Right renal cortex interstitium (tissue), 3 donors: ENCODE results near the gene DALRD3. TPM values are rescaled to one million over a fixed set of nuclear protein-coding genes. Genes with fewer than 3 reads are reported as not detected.

ENCODE experiments used
- DNase-seq, 3 donors: peaks; one replicate each; pipeline ENCODE4 v3.0.0-alpha.2; 2013; ENCODE audit warnings: low read depth in 3 of 3, low spot score in 2 of 3
- polyA plus RNA-seq, 3 donors: library from polyadenylated mRNA; unstranded; fragments of 120-200 nt; gene quantifications; one replicate each; pipeline ENCODE4 v1.2.1, GENCODE V29; 2013; ENCODE audit not compliant: insufficient read length in 3 of 3

The DALRD3 gene, protein sequence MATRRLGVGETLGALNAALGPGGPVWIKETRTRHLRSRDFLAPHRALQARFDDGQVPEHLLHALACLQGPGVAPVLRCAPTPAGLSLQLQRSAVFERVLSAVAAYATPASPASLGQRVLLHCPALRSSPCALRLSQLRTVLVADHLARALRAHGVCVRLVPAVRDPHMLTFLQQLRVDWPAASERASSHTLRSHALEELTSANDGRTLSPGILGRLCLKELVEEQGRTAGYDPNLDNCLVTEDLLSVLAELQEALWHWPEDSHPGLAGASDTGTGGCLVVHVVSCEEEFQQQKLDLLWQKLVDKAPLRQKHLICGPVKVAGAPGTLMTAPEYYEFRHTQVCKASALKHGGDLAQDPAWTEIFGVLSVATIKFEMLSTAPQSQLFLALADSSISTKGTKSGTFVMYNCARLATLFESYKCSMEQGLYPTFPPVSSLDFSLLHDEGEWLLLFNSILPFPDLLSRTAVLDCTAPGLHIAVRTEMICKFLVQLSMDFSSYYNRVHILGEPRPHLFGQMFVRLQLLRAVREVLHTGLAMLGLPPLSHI
- polyA plus RNA-seq, result 10 to 100 TPM; 76.4 to 85.5 (median 80.5) TPM

DNA sequence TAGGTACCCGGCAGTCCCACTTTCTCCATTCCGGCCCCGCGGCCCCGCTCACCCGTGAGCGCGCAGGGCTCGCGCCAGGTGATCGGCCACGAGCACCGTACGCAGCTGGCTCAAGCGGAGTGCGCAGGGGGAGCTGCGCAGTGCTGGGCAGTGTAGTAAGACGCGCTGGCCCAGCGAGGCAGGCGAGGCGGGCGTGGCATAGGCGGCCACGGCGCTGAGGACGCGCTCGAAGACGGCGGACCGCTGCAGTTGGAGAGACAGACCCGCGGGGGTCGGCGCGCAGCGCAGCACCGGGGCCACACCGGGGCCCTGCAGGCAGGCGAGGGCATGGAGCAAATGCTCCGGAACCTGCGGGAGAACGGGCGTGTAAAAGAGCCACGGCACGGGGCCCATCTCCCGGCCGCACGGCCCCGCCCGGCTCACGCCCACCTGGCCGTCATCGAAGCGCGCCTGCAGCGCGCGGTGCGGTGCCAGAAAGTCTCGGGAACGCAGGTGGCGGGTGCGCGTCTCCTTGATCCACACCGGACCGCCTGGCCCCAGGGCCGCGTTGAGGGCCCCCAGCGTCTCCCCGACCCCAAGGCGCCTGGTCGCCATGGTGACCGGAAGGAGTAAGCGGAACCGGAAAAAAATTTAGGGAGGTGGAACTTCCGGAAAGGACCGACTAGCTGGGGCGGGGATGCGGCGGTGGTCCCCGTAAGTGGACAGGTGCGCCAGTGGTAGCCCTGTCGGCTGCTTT, at the start of gene DALRD3:
Gene DALRD3, minus strand, starts transcription at position 610 of the 736 bp plus-strand sequence. Its CDS starts 16 bp downstream, at position 594.
- DNase-seq, result no peak

DNA sequence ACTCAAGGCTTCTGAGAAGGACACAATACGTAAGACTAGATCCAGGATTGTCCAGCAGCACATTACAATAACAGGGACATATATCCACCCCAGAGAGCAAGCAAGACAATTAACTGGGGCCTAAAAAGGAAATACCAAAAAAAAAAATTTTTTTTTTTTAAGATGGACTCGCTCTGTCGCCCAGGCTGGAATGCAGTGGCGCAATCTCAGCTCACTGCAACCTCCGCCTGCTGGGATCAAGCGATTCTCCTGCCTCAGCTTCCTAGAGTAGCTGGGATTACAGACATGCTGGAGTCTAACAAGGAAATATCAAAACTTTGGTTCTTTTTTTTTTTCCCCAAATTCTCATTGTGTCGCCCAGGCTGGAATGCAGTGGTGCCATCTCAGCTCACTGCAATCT, 39.6 kb upstream of the DALRD3 start:
- DNase-seq, result no peak

DNA sequence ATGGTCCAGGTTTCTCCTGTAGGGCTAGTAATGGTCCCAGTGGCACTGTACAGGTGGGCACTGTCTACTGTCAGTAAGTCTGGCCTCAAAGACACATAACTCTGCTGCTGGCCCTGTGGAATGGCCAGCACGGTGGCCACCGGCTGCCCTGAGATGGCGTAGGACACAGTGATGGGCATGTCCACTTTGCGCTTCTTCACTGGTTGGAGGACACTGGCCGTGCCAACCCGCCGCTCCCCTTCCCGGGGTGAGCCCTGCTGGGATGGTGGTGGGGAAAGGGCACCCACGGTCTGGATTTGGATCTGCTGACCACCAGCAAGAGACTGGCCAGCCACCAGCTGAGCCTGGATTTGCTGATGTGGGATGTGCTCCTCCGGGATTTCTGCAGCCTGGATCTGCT, 38.9 kb upstream of the DALRD3 start:
- no peak for DNase-seq

DNA sequence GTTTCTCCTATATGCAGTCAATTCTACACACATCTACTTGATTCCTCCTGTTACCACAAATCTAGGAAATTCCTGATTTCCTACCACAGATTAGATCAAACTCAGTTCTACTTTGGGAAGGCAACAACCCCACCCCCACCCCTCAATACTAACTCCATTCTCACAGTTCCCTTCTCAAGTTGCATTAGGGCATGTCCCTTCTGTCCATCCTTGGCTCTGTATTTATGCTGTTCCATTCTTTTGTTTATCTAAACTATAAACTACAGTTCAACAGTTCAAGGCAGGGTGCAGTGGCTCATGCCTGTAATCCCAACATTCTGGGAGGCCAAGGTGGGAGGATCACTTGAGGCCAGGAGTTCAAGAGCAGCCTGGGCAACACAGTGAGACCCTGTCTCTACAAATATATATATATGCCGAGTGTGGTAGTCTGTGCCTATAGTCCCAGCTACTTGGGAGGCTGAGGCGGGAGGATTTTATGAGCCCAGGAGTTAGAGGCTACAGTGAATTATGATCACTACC, 36.0 kb upstream of the DALRD3 start:
- no peak for DNase-seq

DNA sequence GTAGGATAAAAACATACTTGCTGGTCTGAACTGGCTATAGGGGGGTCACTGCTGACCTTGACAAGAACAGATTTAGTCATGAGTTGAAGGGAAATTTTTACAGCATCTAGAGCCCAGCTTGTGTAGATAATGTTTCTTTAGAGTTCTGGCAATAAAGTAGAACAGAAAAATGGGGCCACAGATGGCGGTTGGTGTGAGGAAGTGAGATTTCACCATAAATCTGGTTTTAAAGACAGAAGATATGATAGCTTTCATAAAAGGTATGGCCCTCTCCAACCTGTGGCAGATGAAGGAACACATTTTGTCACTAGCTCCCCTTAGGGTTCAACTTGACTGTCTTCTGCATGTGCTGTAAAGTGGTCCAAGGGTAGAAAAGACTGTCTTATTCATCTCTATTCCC, 35.2 kb upstream of the DALRD3 start:
- DNase-seq, result no peak

DNA sequence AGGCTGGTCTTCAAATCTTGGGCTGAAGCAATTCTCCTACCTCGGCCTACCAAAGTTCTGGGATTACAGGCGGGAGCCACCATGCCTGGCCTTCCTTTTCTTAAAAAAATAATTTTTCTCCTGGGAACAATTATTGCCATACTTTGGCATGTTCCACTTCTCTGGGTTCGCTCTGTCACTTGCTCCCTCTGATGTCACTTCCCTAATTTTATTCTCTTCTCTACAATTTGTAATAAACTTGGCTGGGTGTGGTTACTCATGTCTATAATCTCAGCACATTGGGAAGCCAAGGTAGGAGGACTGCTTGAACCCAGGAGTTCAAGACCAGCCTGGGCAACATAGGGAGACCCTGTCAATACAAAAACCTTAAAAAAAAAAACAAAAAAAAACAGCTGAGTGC, 16.9 kb upstream of the DALRD3 start:
- no peak for DNase-seq

DNA sequence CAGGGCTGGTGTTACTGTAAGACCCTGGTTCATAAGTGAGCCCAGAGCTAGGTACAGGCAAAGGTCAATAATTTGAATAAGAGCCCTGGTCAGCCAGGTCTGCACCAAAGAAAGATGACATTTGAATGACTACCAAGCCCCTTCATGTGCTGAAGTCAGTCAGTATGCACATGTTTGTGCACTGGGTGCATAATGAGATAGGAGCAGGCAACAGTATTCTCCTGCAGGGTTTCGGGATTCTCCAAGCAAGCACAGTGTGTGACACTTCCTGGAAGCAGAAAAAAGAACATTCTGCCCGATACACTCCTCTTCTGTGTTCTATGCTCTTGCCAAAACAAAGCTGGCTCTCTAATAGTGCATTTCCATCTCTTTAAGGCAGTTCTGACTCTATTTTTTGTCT, 16.3 kb upstream of the DALRD3 start:
- DNase-seq, result no peak

DNA sequence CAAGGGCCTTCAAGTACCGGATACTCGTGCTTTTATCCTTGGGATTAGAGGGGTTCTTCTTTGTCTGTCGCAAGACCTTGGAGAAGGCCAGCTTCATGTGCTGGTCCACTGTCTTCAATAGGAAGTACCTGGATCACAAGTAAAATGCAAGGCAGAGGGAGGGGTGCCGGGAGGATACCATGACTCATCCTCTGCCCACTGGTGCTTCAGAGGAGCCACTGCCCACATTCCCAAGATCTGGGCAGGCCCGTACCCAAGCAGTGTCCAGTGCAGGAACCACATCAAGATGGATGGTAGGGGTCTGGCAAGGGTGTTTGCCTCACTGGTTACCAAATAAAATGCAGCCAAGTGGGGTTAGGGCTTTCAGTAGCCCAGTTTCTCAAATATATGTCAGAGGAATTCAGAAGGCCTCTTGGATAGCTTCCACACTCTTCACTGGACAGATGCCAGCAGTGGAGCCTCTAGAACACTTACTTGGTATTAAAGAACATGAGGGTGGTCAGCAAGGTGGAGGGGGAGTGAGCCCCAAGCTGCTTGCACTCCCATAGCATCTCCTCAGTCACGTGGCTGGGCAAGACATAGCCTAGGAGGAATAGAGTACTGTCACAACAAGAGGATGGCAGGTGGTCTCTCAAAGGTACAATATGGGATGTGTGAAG, 14.4 kb upstream of the DALRD3 start:
- DNase-seq, result no peak

DNA sequence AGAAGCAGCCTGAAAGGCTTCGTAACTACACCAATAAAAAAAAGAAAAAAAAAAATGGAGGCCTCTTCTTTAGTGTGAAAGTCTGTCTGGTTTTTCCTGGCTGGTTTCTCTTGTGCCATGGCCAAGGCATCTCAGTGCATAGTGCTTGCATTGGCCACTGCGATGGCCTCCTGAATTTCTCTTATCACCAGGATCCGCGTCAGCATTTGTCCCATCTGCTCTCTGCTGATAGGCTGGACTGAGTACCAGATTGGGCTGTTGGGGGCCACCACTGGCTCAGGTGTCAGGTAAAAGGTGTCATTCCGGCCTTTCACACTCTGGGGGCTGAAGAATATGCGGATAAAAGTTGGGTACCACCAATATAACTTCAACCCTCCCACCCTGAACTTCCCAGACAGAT, 11.9 kb upstream of the DALRD3 start:
- no peak for DNase-seq

DNA sequence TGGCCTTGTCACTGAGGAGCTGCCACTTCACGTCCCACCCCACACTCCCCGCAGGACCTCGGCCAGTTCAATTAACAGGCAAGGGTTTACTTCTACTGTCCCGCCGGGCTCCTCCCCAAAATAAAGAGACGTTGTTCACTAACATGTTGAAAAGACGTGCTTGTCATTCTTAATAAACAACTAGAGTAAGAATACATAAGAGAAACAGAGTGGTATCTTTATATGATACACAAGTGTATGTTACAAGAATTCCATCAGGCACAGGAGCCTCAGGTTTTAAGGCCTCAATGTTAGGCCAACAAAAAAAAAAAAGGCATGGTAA, 11.1 kb upstream of the DALRD3 start:
- no peak for DNase-seq

DNA sequence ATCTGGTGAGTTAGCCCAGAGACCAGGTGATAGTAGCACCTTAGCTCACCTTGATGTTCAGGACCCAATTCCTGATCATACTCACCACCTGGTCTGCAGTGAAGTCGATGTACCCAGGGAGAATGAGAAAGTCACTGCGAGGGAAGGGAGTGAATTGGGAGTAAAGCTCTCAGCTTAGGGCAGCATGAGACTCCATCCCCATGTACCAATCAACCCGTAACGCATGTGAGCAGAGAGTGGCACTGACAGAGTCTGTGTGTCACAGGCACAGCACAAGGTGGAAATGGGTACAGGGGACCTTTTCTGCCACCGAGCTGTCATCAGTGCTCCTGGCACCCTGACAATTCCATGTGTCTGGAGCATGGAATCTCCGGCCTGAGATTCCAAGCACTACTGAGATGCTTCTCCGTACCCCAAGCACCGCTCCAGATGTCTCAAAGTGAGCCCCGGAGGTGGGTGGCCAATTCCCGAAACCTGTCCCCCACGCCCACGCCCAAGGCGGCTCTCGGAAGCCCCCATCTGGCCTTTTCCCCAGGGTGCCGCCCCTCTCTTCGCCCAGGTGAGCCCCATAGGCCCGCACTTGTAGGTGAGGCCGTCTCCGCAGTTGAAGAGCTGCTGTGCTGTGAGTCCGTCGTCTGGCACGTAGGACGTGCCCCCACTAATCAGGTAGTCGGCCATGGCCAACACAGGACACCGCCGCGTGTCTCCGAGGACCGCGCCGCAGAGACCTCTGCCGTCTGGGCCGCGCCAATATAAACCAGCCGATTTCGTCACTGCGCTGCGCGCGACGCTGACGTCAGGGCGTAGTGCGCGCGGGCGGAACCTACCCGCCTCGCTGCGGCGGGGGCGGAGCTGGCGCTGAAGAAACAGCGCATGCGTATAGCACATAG, 10.5 kb upstream of the DALRD3 start, which contains the start of gene IMPDH2:
Gene IMPDH2, minus strand, starts transcription at position 726 of the 890 bp plus-strand sequence. Its CDS starts 48 bp downstream, at position 678.
- peak; percentile 86 to 89 (median 87) for DNase-seq

DNA sequence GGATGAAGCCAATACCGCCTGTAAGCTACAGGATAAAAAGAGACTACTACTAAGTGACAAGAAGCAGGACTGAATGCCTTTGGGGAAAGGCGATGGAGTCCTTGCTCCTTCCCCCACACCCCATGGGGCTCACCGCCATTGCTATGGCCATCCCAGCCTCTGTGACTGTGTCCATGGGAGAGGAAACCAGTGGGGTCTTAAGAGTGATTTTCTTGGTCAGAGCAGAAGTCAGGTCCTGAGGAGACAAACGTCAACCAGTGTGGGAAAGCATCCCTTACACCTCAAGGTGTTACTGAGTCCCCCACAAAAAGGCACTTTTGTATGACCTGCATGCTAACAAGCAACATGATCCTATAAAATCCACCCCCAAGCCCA, 9.9 kb upstream of the DALRD3 start:
- DNase-seq, result no peak

DNA sequence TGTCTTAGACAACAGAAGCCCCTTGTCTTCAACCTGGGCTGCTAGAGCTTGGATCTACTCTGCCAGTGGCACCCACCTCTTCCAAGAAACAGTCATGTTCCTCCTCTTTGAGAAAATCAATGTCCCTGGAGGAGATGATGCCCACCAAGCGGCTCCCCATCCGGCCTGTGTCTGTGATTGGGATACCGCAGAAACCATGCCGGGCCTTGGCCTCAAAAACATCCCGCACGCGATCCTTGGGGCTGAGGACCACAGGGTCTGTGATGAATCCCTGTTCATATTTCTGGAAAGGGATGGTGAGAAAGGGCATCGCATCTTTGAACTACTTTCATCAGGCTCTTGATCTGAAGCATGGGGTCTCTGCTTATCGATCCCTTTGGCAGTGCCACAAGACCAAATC, 9.3 kb upstream of the DALRD3 start:
- no peak for DNase-seq

DNA sequence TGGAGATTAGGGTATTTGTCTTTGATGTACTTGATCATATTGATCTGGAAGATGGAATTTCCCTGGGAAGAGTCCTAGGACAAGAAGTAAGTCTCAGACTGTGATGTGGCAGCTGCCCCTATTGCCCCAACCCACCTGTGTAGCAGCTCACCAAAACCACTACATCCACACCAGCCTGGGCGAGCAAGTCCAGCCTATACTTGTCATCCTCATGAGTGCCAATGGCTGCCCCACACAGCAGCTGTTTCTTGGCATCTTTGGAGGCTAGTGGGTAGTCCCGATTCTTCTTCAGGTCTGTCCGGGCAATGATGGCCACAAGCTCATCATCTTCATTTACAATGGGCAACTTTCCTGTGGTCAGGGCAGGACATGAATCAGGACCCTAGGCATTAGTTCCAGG, 8.2 kb upstream of the DALRD3 start:
- no peak for DNase-seq

DNA sequence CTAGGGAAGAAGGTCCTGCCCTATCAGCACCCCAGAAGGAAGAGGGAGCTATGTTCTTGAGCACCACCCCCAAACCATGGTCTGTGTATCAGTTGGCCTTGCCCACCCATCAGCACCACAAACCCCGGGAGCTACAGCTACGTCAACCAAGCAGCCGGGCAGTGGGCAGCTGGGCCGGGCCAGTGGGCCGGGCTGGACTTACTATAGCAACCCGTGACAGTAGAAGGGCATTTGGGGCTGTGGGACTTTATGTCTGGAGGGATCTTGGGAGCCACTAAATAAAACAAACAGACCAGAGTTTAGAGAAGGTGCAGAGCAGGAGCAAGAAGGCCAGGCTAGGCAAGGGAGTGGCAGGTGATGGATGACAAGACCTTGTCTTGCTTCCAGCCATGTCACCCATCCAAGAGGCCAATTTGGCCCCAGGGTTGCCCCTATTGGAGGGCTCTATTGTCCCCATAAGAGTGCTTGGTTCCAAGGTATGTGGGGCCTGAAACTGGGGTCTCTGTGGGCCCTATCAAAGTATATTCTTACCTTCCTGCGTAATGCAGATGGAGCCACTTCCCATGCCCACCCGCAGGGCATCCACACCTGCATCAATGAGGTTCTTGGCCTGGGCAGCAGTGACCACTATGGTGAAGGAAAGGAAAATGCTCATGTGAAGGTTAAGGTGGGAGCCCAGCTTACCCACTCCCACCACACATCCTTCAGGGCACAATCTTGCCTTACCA, 7.6 kb upstream of the DALRD3 start:
- DNase-seq, result no peak

DNA sequence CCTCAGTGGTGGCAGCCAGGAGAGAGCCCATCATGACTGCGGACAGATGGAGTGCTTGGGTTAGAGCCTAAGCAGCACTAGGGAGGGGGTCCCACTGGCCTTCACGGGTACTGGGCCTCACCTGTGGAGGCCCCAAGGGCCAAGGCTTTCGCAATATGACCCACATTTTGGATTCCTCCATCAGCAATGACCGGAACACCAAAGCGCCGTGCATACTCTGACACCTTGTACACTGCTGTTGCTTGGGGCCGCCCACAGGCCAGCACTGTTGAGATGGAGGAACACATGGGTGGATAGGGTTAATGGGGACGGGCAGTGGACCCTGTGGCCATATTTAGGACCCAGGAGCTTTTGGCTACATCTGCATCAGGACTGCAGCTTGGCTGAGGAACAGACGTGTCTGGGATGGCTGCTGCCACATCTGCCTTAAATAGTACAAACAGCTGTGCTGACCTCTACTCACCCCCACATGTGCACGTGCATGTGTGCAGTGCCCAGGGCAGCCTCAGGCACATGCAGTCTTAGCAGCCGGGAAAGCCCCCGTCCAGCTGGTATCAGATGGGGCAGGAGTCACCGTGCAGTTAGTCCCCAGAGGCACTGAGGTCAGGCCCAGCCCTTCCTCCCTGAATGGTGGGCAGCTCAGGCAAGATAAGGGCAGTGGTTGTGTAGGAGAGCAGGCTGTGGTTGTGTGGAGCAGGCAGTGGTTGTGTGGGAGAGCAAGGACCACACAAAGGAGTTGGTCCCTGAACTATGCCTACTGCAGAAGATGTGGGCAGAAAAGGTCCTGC, 6.8 kb upstream of the DALRD3 start:
- DNase-seq, result no peak

DNA sequence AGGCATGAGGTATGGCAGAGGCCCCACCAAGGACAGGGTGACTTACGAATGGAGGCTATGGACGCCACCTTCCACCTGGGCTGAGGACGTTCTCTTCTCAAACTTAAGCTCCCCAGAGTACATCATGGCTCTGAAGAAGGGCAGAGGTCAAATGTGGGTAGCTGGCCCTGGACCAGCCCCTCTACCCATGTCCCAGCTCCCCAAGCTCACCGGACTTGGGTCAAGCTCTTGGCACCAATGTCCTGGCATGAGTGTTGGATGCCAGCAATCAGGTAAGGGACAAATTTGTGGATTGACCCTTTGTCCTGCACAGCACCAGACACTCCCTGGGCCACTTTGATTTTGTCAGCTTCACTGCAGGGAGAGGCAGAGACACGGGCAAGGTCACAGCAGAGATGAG, 6.1 kb upstream of the DALRD3 start:
- DNase-seq, result no peak

DNA sequence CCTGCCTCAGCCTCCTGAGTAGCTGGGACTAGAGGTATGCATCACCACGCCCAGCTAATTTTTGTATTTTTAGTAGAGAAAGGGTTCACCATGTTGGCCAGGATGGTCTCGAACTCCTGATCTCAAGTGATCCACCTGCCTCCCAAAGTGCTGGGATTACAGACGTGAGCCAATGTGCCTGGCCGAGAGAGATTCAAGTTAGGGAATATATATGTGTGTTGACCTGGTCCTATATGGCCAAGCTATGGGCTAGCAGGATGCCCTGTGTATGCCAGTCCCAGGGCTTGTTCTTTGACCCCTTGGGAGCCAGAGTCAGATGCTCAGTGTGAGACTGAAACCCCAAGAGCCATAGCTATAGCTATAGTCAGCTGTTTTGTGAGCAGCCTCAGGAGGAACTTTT, 5.4 kb upstream of the DALRD3 start:
- no peak for DNase-seq
